Activated T-cell treated with anti-CD3 and anti-CD28 coated beads, Interleukin-2, amount 50 U/mL, for 72 hours (primary cell): ENCODE data around the gene ST7. TPM values are rescaled to one million over a fixed set of nuclear protein-coding genes. Genes with fewer than 3 reads are reported as not detected.

Experiments
- ATAC-seq, 2 donors: fragments of 150-1000 bp; cut with Tn5 transposase; replicated peaks in 1 of 2; 2 replicates each; pipeline ENCODE4 v1.10.0; 2021; ENCODE audit warnings: moderate library complexity in 2 of 2, mild to moderate bottlenecking in 1 of 2
- DNase-seq, 2 donors: peaks; one replicate each; pipeline ENCODE4 v3.0.0; 2021 to 2022; ENCODE audit warnings: mixed read lengths in 1 of 2
- H3K27ac Mint-ChIP-seq: one replicate; pipeline ENCODE4 v1.8.0; 2022; ENCODE audit warnings: mild to moderate bottlenecking, moderate library complexity, mixed read lengths
- H3K27me3 Mint-ChIP-seq: one replicate; pipeline ENCODE4 v1.8.0; 2022; ENCODE audit warnings: low read depth, mixed read lengths
- H3K36me3 Mint-ChIP-seq, 2 donors: one replicate each; pipeline ENCODE4 v1.8.0; 2022; ENCODE audit warnings: mixed read lengths in 2 of 2, mild to moderate bottlenecking in 1 of 2; ENCODE audit not compliant: insufficient read depth in 2 of 2
- H3K4me1 Mint-ChIP-seq: one replicate; pipeline ENCODE4 v1.8.0; 2022; ENCODE audit warnings: low read depth, mixed read lengths
- H3K4me3 Mint-ChIP-seq, 2 donors: one replicate each; pipeline ENCODE4 v1.8.0; 2022; ENCODE audit warnings: mild to moderate bottlenecking in 2 of 2, mixed read lengths in 2 of 2, moderate library complexity in 2 of 2
- H3K9me3 Mint-ChIP-seq, 2 donors: one replicate each; pipeline ENCODE4 v1.8.0; 2022; ENCODE audit warnings: mixed read lengths in 2 of 2
- total RNA-seq, 2 donors: library from RNA; stranded (reverse); gene quantifications; one replicate each; pipeline ENCODE4 v1.2.3, GENCODE V29; 2022

ST7 gene
- total RNA-seq, 2 donors from 2014 or later = 6.2 to 7.2 TPM

DNA sequence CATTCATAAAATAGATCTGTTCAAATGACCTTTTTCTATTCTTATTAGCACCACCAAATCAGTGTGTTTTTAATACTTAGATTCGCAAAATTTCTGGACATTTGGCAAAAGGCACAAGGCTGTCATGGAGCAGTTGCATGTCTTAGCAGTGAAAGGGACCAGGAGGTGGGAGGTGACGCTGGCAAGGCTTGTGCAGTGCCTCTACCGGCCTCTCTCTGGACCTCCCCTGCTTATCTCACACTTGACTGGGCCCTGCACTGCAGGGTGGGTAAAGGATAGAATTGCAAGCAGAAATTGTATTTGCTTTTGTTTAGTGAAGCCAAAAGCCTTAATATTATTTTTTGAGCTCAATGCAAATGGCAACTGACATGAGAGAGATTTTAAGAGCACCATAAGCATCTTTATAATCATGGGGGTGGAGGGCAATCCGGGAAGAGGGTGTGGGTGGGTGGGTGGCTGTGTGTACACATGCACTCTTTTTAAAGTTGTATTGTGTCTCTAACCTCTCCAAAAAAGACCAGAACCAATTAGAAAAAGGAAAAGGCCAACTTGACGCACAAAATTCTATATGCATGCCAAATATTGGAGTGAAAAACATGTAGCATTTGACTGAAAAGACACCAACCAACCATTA lies 263.3 kb downstream of the ST7 start:
- Mint-ChIP-seq H3K36me3 (no peaks in the 10 kb centered on the region), H3K27ac (no peak overlapping the region), H3K27me3 (no peaks in the 10 kb centered on the region), H3K4me1 (no peaks in the 10 kb centered on the region), H3K9me3 (no peaks in the 10 kb centered on the region), H3K4me3 (no peak overlapping the region)
- DNase-seq (no peak), ATAC-seq (no peak)

DNA sequence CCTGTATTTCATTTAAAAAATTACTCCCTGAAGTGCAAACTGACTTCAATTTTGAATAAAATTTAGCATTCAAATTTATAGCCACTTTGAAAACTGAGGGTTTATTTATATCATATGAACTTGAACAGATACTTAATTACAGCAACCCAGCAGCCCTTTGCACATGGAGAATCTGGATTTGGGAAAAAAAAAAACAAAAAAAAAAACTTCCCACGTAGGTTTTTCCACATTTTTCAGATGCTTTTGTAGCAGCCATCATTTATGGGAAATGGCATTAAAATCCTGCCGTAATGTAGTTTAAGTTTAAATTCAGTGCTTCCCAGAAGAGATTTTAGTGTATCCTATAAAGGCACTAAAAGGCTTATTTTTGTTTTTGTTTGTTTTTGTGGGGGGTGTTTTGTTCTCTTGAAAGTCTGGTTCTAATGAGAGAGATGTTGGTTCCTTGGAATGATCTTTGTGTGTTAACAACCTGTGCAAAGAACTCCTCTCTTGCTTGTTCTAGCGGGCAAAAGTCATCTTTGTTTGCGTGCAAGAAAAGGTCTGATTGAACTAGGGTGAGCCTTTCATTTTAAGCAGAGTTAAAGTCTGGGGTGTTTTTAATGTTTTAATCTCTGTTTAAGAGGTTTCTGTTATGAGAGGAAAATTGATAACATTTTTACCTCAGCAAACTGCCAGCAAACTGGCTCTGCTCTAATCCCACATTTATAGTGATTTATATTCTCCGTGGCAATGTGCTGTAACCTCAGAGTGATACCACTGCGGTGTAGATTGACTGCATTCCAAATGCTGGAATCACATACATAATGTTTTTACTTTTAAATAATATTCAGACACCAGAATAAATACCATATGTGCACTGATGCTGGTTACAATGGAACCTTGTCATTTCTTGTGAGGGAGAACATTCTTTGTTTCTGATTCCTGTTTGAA lies 264.1 kb downstream of the ST7 start:
- Mint-ChIP-seq H3K9me3 (no peaks in the 10 kb centered on the region), H3K27ac (no peak overlapping the region), H3K36me3 (no peaks in the 10 kb centered on the region), H3K4me1 (no peaks in the 10 kb centered on the region), H3K27me3 (no peaks in the 10 kb centered on the region), H3K4me3 (no peak overlapping the region)
- ATAC-seq (no peak), DNase-seq (no peak)

GRCh38 chr7:117218700-117219099 lies 265.4 kb downstream of the ST7 start:
- H3K27me3 Mint-ChIP-seq = no peaks in the 10 kb centered on the region
- no peak overlapping the region for H3K27ac Mint-ChIP-seq
- H3K9me3 Mint-ChIP-seq = no peaks in the 10 kb centered on the region
- H3K36me3 Mint-ChIP-seq = no peaks in the 10 kb centered on the region
- DNase-seq (no peak), ATAC-seq (no peak)
- H3K4me1 Mint-ChIP-seq = no peaks in the 10 kb centered on the region
- no peak overlapping the region for H3K4me3 Mint-ChIP-seq

- peak; percentile 40 to 50 for ATAC-seq
- H3K27ac Mint-ChIP-seq = no peak overlapping the region
- H3K36me3 Mint-ChIP-seq = no peaks in the 10 kb centered on the region
- H3K4me3 Mint-ChIP-seq = no peak overlapping the region
- H3K4me1 Mint-ChIP-seq = no peaks in the 10 kb centered on the region
- no peaks in the 10 kb centered on the region for H3K27me3 Mint-ChIP-seq
- DNase-seq = no peak
- H3K9me3 Mint-ChIP-seq = no peaks in the 10 kb centered on the region
These were observed 266.2 kb downstream of the ST7 start for GRCh38 chr7:117219485-117219884.

DNA sequence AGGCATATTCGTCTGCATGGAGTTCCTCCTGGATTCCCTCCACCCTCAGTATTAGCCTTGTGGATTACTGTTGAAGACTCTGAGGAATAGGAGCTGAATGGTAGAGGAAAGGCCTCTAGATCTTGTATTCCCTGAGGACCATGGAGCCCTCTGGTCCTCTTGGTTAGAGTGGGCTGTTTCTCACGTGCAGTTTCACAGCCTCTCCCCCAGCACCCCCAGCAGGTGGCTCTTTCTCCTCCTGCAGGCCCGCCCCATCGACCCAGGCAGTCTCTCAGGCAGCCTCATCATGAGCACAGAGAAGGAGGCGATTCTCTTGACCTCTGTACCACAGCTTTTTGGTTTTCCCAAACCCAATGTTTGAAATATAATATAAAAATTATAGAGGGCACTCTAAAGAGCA lies 267.5 kb downstream of the ST7 start:
- ATAC-seq = no peak
- no peak overlapping the region for H3K4me3 Mint-ChIP-seq
- no peak overlapping the region for H3K27ac Mint-ChIP-seq
- no peaks in the 10 kb centered on the region for H3K27me3 Mint-ChIP-seq
- H3K9me3 Mint-ChIP-seq = no peaks in the 10 kb centered on the region
- no peaks in the 10 kb centered on the region for H3K4me1 Mint-ChIP-seq
- DNase-seq = no peak
- H3K36me3 Mint-ChIP-seq = no peaks in the 10 kb centered on the region

- Mint-ChIP-seq H3K27me3 (no peaks in the 10 kb centered on the region), H3K27ac (no peak overlapping the region), H3K4me1 (no peaks in the 10 kb centered on the region), H3K9me3 (no peaks in the 10 kb centered on the region), H3K36me3 (no peaks in the 10 kb centered on the region), H3K4me3 (no peak overlapping the region)
- DNase-seq = no peak
- no peak for ATAC-seq
These were observed 272.2 kb downstream of the ST7 start for GRCh38 chr7:117225536-117225935.

- Mint-ChIP-seq H3K4me1 (no peaks in the 10 kb centered on the region), H3K9me3 (peaks cover 2 to 3% of the 10 kb centered on the region in 2 donors), H3K27me3 (no peaks in the 10 kb centered on the region), H3K4me3 (no peak overlapping the region), H3K27ac (no peak overlapping the region), H3K36me3 (no peaks in the 10 kb centered on the region)
- ATAC-seq = no peak
- no peak for DNase-seq
These were observed 273.8 kb downstream of the ST7 start for GRCh38 chr7:117227091-117227490.

- Mint-ChIP-seq H3K27me3 (no peaks in the 10 kb centered on the region), H3K9me3 (peaks cover 3 to 4% of the 10 kb centered on the region in 2 donors), H3K4me3 (no peak overlapping the region), H3K4me1 (no peaks in the 10 kb centered on the region), H3K36me3 (no peaks in the 10 kb centered on the region), H3K27ac (no peak overlapping the region)
- ATAC-seq (no peak), DNase-seq (no peak)
These were observed 276.0 kb downstream of the ST7 start for GRCh38 chr7:117229350-117229749.

- H3K4me1 Mint-ChIP-seq = no peaks in the 10 kb centered on the region
- H3K27ac Mint-ChIP-seq = no peak overlapping the region
- H3K4me3 Mint-ChIP-seq = no peak overlapping the region
- H3K36me3 Mint-ChIP-seq = no peaks in the 10 kb centered on the region
- peaks cover 3 to 4% of the 10 kb centered on the region in 2 donors for H3K9me3 Mint-ChIP-seq
- DNase-seq = no peak
- no peaks in the 10 kb centered on the region for H3K27me3 Mint-ChIP-seq
- ATAC-seq = no peak
These were observed 277.2 kb downstream of the ST7 start for GRCh38 chr7:117230276-117231046.

DNA sequence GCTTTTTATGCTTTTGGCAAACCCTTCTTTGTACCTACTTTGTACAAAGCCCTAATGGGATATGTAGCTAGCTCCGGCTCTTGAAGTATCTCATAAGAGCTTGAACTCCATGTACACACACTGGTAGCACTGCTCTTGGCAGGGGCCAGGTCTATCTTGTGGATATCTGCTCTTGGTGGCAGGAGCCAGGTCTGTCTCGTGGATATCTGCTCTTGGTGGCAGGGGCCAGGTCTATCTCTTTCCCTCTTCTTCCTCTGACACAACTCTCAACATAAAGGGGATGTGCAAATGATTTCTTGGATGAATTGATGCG lies 277.7 kb downstream of the ST7 start:
- Mint-ChIP-seq H3K4me3 (no peak overlapping the region), H3K4me1 (no peaks in the 10 kb centered on the region), H3K27ac (no peak overlapping the region), H3K27me3 (no peaks in the 10 kb centered on the region), H3K9me3 (peaks cover 3 to 4% of the 10 kb centered on the region in 2 donors), H3K36me3 (no peaks in the 10 kb centered on the region)
- ATAC-seq = no peak
- DNase-seq = no peak

DNA sequence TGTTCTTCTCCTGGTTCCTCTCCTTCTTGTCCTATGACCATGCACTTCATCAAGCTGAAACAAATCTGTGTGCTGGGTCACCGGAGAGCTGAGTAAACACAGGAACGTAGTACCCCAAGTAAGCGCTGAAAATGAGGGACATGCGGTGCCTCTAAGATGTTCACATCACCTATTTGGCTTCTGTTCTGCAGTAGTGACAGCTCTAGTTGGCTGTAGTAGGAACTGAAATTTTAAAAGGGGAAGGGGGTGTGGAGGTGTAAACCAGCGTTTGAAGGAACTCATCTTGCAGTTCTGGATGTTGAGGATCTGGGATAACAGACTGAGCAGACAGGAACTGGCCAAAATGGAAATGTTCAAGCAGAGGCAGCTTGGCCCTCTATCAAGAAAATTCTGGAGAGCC lies 284.3 kb downstream of the ST7 start:
- H3K27me3 Mint-ChIP-seq = no peaks in the 10 kb centered on the region
- H3K27ac Mint-ChIP-seq = no peak overlapping the region
- H3K4me3 Mint-ChIP-seq = no peak overlapping the region
- ATAC-seq (no peak), DNase-seq (no peak)
- no peaks in the 10 kb centered on the region for H3K36me3 Mint-ChIP-seq
- no peaks in the 10 kb centered on the region for H3K4me1 Mint-ChIP-seq
- H3K9me3 Mint-ChIP-seq = peaks cover 0 to 3% of the 10 kb centered on the region in 2 donors

GRCh38 chr7:117238472-117238871 lies 285.2 kb downstream of the ST7 start:
- H3K27ac Mint-ChIP-seq = no peak overlapping the region
- H3K4me3 Mint-ChIP-seq = no peak overlapping the region
- DNase-seq (no peak), ATAC-seq (no peak)
- H3K9me3 Mint-ChIP-seq = peaks cover 0 to 3% of the 10 kb centered on the region in 2 donors
- no peaks in the 10 kb centered on the region for H3K27me3 Mint-ChIP-seq
- no peaks in the 10 kb centered on the region for H3K4me1 Mint-ChIP-seq
- no peaks in the 10 kb centered on the region for H3K36me3 Mint-ChIP-seq

- DNase-seq (no peak), ATAC-seq (no peak)
- H3K4me3 Mint-ChIP-seq = no peak overlapping the region
- peaks cover 0 to 3% of the 10 kb centered on the region in 2 donors for H3K9me3 Mint-ChIP-seq
- H3K4me1 Mint-ChIP-seq = no peaks in the 10 kb centered on the region
- no peaks in the 10 kb centered on the region for H3K36me3 Mint-ChIP-seq
- no peak overlapping the region for H3K27ac Mint-ChIP-seq
- no peaks in the 10 kb centered on the region for H3K27me3 Mint-ChIP-seq
These were observed 285.6 kb downstream of the ST7 start for GRCh38 chr7:117238937-117239336.
